Occipital lobe (tissue), 2 donors: ENCODE results near the gene ADAMTSL2. TPM values are rescaled to one million over a fixed set of nuclear protein-coding genes. Genes with fewer than 3 reads are reported as not detected.

ENCODE experiments used
- DNase-seq: peaks from one replicate; lab custom pipeline; 2025; lab: John Stamatoyannopoulos, UW
- total RNA-seq: library from RNA; depleted of rRNA; stranded (reverse); fragments of >200 nt; gene quantifications from one replicate; pipeline ENCODE4 v1.2.3, GENCODE V29; 2014

Gene ADAMTSL2
- total RNA-seq, 1 donor from 2014 or later = 3.3 TPM

- DNase-seq = no peak
These were observed 69.7 kb downstream of the ADAMTSL2 start for GRCh38 chr9:133604214-133604613.

- no peak for DNase-seq
These were observed 70.4 kb downstream of the ADAMTSL2 start for GRCh38 chr9:133604856-133605255.

- DNase-seq = no peak
These were observed 70.9 kb downstream of the ADAMTSL2 start for GRCh38 chr9:133605446-133605845.

GRCh38 chr9:133605856-133606707 lies 71.6 kb downstream of the ADAMTSL2 start:
- DNase-seq = no peak

- no peak for DNase-seq
These were observed 72.2 kb downstream of the ADAMTSL2 start for GRCh38 chr9:133606708-133607025.

GRCh38 chr9:133607381-133607780 lies 72.9 kb downstream of the ADAMTSL2 start:
- no peak for DNase-seq

- no peak for DNase-seq
These were observed 73.5 kb downstream of the ADAMTSL2 start for GRCh38 chr9:133607976-133608375.

- no peak for DNase-seq
These were observed 73.9 kb downstream of the ADAMTSL2 start for GRCh38 chr9:133608382-133608781.

- no peak for DNase-seq
These were observed 74.4 kb downstream of the ADAMTSL2 start for GRCh38 chr9:133608889-133609288.

GRCh38 chr9:133609311-133610098 lies 75.0 kb downstream of the ADAMTSL2 start, which contains the start of gene FAM163B:
Gene FAM163B (minus strand): TSS chr9:133609389. CDS start chr9:133580223, 29,166 bp downstream.
- DNase-seq = peak; percentile 25

- no peak for DNase-seq
These were observed 76.3 kb downstream of the ADAMTSL2 start for GRCh38 chr9:133610845-133611244.

- no peak for DNase-seq
These were observed 77.5 kb downstream of the ADAMTSL2 start for GRCh38 chr9:133612051-133612450.

- no peak for DNase-seq
These were observed 78.3 kb downstream of the ADAMTSL2 start for GRCh38 chr9:133612816-133613215.

GRCh38 chr9:133613432-133613831 lies 78.9 kb downstream of the ADAMTSL2 start:
- DNase-seq = no peak

- DNase-seq = no peak
These were observed 79.6 kb downstream of the ADAMTSL2 start for GRCh38 chr9:133614056-133614455.

GRCh38 chr9:133614678-133615077 lies 80.2 kb downstream of the ADAMTSL2 start:
- no peak for DNase-seq

GRCh38 chr9:133615186-133615585 lies 80.7 kb downstream of the ADAMTSL2 start:
- no peak for DNase-seq

- DNase-seq = no peak
These were observed 81.2 kb downstream of the ADAMTSL2 start for GRCh38 chr9:133615606-133616188.

GRCh38 chr9:133616643-133617405 lies 82.3 kb downstream of the ADAMTSL2 start:
- no peak for DNase-seq

GRCh38 chr9:133618726-133619125 lies 84.2 kb downstream of the ADAMTSL2 start:
- no peak for DNase-seq

- DNase-seq = no peak
These were observed 85.3 kb downstream of the ADAMTSL2 start for GRCh38 chr9:133619791-133620190.
